DOHH2 (cell line): Measurements from ENCODE around the gene DUOX1.

ENCODE experiments used
- H3F3A ChIP-seq: fragments of 200-600 bp; sonication (generic), shearing (Covaris generic); 2 replicates; pipeline ENCODE4 v1.6.0; 2016; ENCODE audit warnings: antibody characterized with exemption, mild to moderate bottlenecking; ENCODE audit not compliant: control insufficient read depth, insufficient read depth
- H3K27ac ChIP-seq: fragments of 200-600 bp; sonication (generic); 2 replicates; pipeline ENCODE4 v1.5.1; 2014; ENCODE audit warnings: low read depth, mild to moderate bottlenecking, low read length, moderate library complexity
- H3K27me3 ChIP-seq: fragments of 200-600 bp; sonication (generic); 2 replicates; pipeline ENCODE4 v1.6.1; 2014; ENCODE audit warnings: mild to moderate bottlenecking, low read length, mixed read lengths; ENCODE audit not compliant: control insufficient read depth
- H3K36me3 ChIP-seq: fragments of 200-600 bp; sonication (generic); 2 replicates; pipeline ENCODE4 v1.6.1; 2014; ENCODE audit warnings: mild to moderate bottlenecking, low read length, moderate library complexity, mixed read lengths; ENCODE audit not compliant: control insufficient read depth
- H3K4me1 ChIP-seq: fragments of 200-600 bp; sonication (generic); 2 replicates; pipeline ENCODE4 v1.6.1; 2014; ENCODE audit warnings: mild to moderate bottlenecking, low read length, mixed read lengths; ENCODE audit not compliant: control insufficient read depth
- H3K4me2 ChIP-seq: fragments of 200-600 bp; sonication (generic); 2 replicates; pipeline ENCODE4 v1.6.0; 2014; ENCODE audit warnings: mild to moderate bottlenecking, low read length, moderate library complexity
- H3K4me3 ChIP-seq: fragments of 200-600 bp; sonication (generic); 2 replicates; pipeline ENCODE4 v1.5.1; 2014; ENCODE audit warnings: mild to moderate bottlenecking, low read length, mixed read lengths
- H3K79me2 ChIP-seq: fragments of 200-600 bp; sonication (generic); 2 replicates; pipeline ENCODE4 v1.6.1; 2014; ENCODE audit warnings: mild to moderate bottlenecking, low read length, mixed read lengths; ENCODE audit not compliant: control insufficient read depth
- H3K9me2 ChIP-seq: fragments of 200-600 bp; sonication (generic); replicated peaks from 2 replicates; pipeline ENCODE4 v1.6.1; 2014; ENCODE audit warnings: mild to moderate bottlenecking, low read length, mixed read lengths; ENCODE audit not compliant: control insufficient read depth
- H3K9me3 ChIP-seq: fragments of 200-600 bp; sonication (generic); 2 replicates; pipeline ENCODE4 v1.6.1; 2014; ENCODE audit warnings: antibody characterized with exemption, low read length, mixed read lengths; ENCODE audit not compliant: control insufficient read depth, insufficient read depth
- H4K20me1 ChIP-seq: fragments of 200-600 bp; sonication (generic); 2 replicates; pipeline ENCODE4 v1.6.0; 2014; ENCODE audit warnings: low read depth, mild to moderate bottlenecking, antibody characterized with exemption, low read length, moderate library complexity; ENCODE audit not compliant: control insufficient read depth, insufficient read depth
- CTCF ChIP-seq: fragments of 200-600 bp; sonication (generic); IDR thresholded peaks from one replicate; pipeline ENCODE4 v1.5.1; 2014; ENCODE audit warnings: antibody characterized with exemption, mild to moderate bottlenecking, low read depth, low read length; ENCODE audit not compliant: poor library complexity, severe bottlenecking
- EZH2phosphoT487 ChIP-seq: fragments of 200-600 bp; sonication (generic); IDR thresholded peaks from 2 replicates; pipeline ENCODE4 v1.6.1; 2017; ENCODE audit warnings: borderline replicate concordance, mild to moderate bottlenecking, antibody characterized with exemption, low read length, moderate library complexity, mixed read lengths

The DUOX1 gene

GRCh38 chr15:45168751-45169551, 39.2 kb downstream of the DUOX1 start:
- H3F3A ChIP-seq, result 0 out of 2 replicates have a peak, but pooled peaks cover 5% of the 10 kb centered on the region
- H4K20me1 ChIP-seq, result no peaks in the 10 kb centered on the region
- no peak overlapping the region for H3K4me2 ChIP-seq
- no peaks in the 10 kb centered on the region for H3K36me3 ChIP-seq
- no peak for TF ChIP-seq CTCF
- TF ChIP-seq EZH2phosphoT487, result no peak
- H3K9me3 ChIP-seq, result no peaks in the 10 kb centered on the region
- no peaks in the 10 kb centered on the region for H3K27me3 ChIP-seq
- no peaks in the 10 kb centered on the region for H3K9me2 ChIP-seq
- H3K79me2 ChIP-seq, result peaks cover 17% of the 10 kb centered on the region
- H3K4me3 ChIP-seq, result no peak overlapping the region
- no peak overlapping the region for H3K27ac ChIP-seq
- H3K4me1 ChIP-seq, result peaks cover 31% of the 10 kb centered on the region

- Histone ChIP-seq H3K4me1 (peaks cover 31% of the 10 kb centered on the region), H3K27ac (no peak overlapping the region), H3F3A (0 out of 2 replicates have a peak, but pooled peaks cover 5% of the 10 kb centered on the region), H3K79me2 (peaks cover 17% of the 10 kb centered on the region), H3K4me3 (no peak overlapping the region), H3K9me3 (no peaks in the 10 kb centered on the region), H3K4me2 (no peak overlapping the region), H4K20me1 (no peaks in the 10 kb centered on the region), H3K36me3 (no peaks in the 10 kb centered on the region), H3K27me3 (no peaks in the 10 kb centered on the region), H3K9me2 (no peaks in the 10 kb centered on the region)
- TF ChIP-seq EZH2phosphoT487, result no peak
- no peak for TF ChIP-seq CTCF
Observed at GRCh38 chr15:45169608-45170480, 40.0 kb downstream of the DUOX1 start.

GRCh38 chr15:45171912-45172311, 42.1 kb downstream of the DUOX1 start:
- peaks cover 15% of the 10 kb centered on the region for H3K4me1 ChIP-seq
- H3K9me3 ChIP-seq, result no peaks in the 10 kb centered on the region
- no peak overlapping the region for H3K4me3 ChIP-seq
- TF ChIP-seq CTCF (no peak), EZH2phosphoT487 (no peak)
- H4K20me1 ChIP-seq, result no peaks in the 10 kb centered on the region
- 0 out of 2 replicates have a peak, but pooled peaks cover 5% of the 10 kb centered on the region for H3F3A ChIP-seq
- H3K79me2 ChIP-seq, result no peaks in the 10 kb centered on the region
- H3K27ac ChIP-seq, result no peak overlapping the region
- H3K9me2 ChIP-seq, result no peaks in the 10 kb centered on the region
- no peaks in the 10 kb centered on the region for H3K27me3 ChIP-seq
- no peaks in the 10 kb centered on the region for H3K36me3 ChIP-seq
- no peak overlapping the region for H3K4me2 ChIP-seq
